Measurements from ENCODE around the gene OAS2.
A peak's percentile ranks its signal among the peaks of the same experiment; 100 is the strongest.

Gene OAS2

DNA sequence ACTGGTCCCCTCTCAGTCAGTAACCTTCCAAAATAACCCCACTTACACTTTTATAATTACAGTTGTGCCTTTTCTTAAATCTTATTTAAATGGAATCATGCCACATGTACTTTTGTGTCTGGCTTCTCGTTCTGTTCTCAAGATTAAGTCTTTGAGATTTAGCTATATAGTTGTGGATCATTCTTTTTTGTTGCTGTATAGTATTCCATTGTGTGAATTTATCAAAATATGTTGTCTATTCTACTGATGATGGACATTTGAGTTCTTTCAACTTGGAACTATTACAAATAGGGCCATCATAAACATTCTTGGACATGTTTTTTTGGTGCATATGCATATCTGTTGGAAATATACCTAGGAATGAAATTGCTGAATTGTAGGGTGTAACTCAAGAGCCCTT lies 31.0 kb upstream of the OAS2 start:
- no peaks in the 10 kb centered on the region for H3K79me2 ChIP-seq (ENCODE audit: control insufficient read depth, insufficient read depth, low read length, poor library complexity)
- H2BK5ac ChIP-seq (ENCODE audit: low read depth, low read length, poor library complexity) = no peak overlapping the region
- no peak overlapping the region for H3K23ac ChIP-seq (ENCODE audit: low read length)
- H4K12ac ChIP-seq (ENCODE audit: low read depth, low read length) = no peak overlapping the region
- H2AK5ac ChIP-seq (ENCODE audit: low read length) = no peak overlapping the region
- H3K4ac ChIP-seq (ENCODE audit: low read depth, low read length) = no peak overlapping the region
- H3K79me1 ChIP-seq (ENCODE audit: low read length) = no peaks in the 10 kb centered on the region
- H2AFZ ChIP-seq (ENCODE audit: insufficient read depth, low read length, poor library complexity) = no peak overlapping the region
- no peak overlapping the region for H2BK120ac ChIP-seq (ENCODE audit: insufficient read depth, low read length, poor library complexity)
- no peaks in the 10 kb centered on the region for H3K27me3 ChIP-seq (ENCODE audit: insufficient read depth, low read length)
- no peak overlapping the region for H3K27ac ChIP-seq (ENCODE audit: low read depth, low read length)
- H3K4me1 ChIP-seq (ENCODE audit: control insufficient read depth in 1 of 2, insufficient read depth in 2 of 2, low read length in 2 of 2) = no peaks in the 10 kb centered on the region
- DNase-seq = no peak
- no peak overlapping the region for H3K18ac ChIP-seq (ENCODE audit: low read length)
- no peak overlapping the region for H3K4me3 ChIP-seq (ENCODE audit: low read depth, low read length)
- no peak overlapping the region for H2BK12ac ChIP-seq (ENCODE audit: low read length)
- no CpG with 5 or more reads among the region's 1 CpG for WGBS (ENCODE audit: extremely low coverage, insufficient coverage, insufficient read length)
- H3K9ac ChIP-seq (ENCODE audit: low read length) = no peak overlapping the region
- no peak overlapping the region for H3K14ac ChIP-seq (ENCODE audit: low read length)
- no peaks in the 10 kb centered on the region for H3K36me3 ChIP-seq (ENCODE audit: control insufficient read depth in 1 of 2, insufficient read depth in 2 of 2, low read length in 2 of 2)
- no peak overlapping the region for H4K91ac ChIP-seq (ENCODE audit: low read depth, low read length)
- no peak overlapping the region for H3K4me2 ChIP-seq (ENCODE audit: low read length)
- H4K8ac ChIP-seq (ENCODE audit: low read depth, low read length) = no peak overlapping the region
- H3K9me3 ChIP-seq (ENCODE audit: insufficient read depth, low read depth, low read length) = no peaks in the 10 kb centered on the region

GRCh38 chr12:112947761-112948160 lies 30.6 kb upstream of the OAS2 start:
- no peaks in the 10 kb centered on the region for H3K4me1 ChIP-seq (ENCODE audit: control insufficient read depth in 1 of 2, insufficient read depth in 2 of 2, low read length in 2 of 2)

DNA sequence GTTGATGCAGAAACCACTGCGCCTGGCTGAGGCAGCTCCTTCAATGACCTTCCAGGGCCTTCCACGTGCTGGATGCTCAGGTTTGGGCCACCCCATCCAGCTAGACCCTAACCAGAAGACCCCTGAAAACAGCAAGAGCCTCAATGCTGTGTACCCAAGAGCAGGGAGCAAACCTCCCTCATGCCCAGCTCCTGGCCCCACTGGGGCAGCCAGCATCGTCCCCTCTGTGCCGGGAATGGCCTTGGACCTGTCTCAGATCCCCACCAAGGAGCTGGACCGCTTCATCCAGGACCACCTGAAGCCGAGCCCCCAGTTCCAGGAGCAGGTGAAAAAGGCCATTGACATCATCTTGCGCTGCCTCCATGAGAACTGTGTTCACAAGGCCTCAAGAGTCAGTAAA lies 29.5 kb upstream of the OAS2 start:
- H2BK5ac ChIP-seq (ENCODE audit: low read depth, low read length, poor library complexity) = no peak overlapping the region
- H2BK120ac ChIP-seq (ENCODE audit: insufficient read depth, low read length, poor library complexity) = no peak overlapping the region
- no peak overlapping the region for H2AK5ac ChIP-seq (ENCODE audit: low read length)
- no peaks in the 10 kb centered on the region for H3K9me3 ChIP-seq (ENCODE audit: insufficient read depth, low read depth, low read length)
- H3K4ac ChIP-seq (ENCODE audit: low read depth, low read length) = no peak overlapping the region
- no peaks in the 10 kb centered on the region for H3K79me1 ChIP-seq (ENCODE audit: low read length)
- H3K36me3 ChIP-seq (ENCODE audit: control insufficient read depth in 1 of 2, insufficient read depth in 2 of 2, low read length in 2 of 2) = no peaks in the 10 kb centered on the region
- no peak for DNase-seq
- no CpG with 5 or more reads among the region's 7 CpGs for WGBS (ENCODE audit: extremely low coverage, insufficient coverage, insufficient read length)
- no peak overlapping the region for H4K91ac ChIP-seq (ENCODE audit: low read depth, low read length)
- no peak overlapping the region for H3K4me3 ChIP-seq (ENCODE audit: low read depth, low read length)
- H3K9ac ChIP-seq (ENCODE audit: low read length) = no peak overlapping the region
- H3K27me3 ChIP-seq (ENCODE audit: insufficient read depth, low read length) = no peaks in the 10 kb centered on the region
- no peak overlapping the region for H3K27ac ChIP-seq (ENCODE audit: low read depth, low read length)
- no peak overlapping the region for H3K4me2 ChIP-seq (ENCODE audit: low read length)
- no peak overlapping the region for H3K18ac ChIP-seq (ENCODE audit: low read length)
- H4K12ac ChIP-seq (ENCODE audit: low read depth, low read length) = peak overlapping the region; percentile 22
- H3K23ac ChIP-seq (ENCODE audit: low read length) = no peak overlapping the region
- no peak overlapping the region for H4K8ac ChIP-seq (ENCODE audit: low read depth, low read length)
- H2BK12ac ChIP-seq (ENCODE audit: low read length) = no peak overlapping the region
- H3K4me1 ChIP-seq (ENCODE audit: control insufficient read depth in 1 of 2, insufficient read depth in 2 of 2, low read length in 2 of 2) = no peaks in the 10 kb centered on the region
- H2AFZ ChIP-seq (ENCODE audit: insufficient read depth, low read length, poor library complexity) = no peak overlapping the region
- no peak overlapping the region for H3K14ac ChIP-seq (ENCODE audit: low read length)
- no peaks in the 10 kb centered on the region for H3K79me2 ChIP-seq (ENCODE audit: control insufficient read depth, insufficient read depth, low read length, poor library complexity)

More at GRCh38 chr12:112947761-112948160, 30.6 kb upstream of the OAS2 start:
- Histone ChIP-seq H4K91ac (ENCODE audit: low read depth, low read length) (no peak overlapping the region), H3K18ac (ENCODE audit: low read length) (no peak overlapping the region), H3K23ac (ENCODE audit: low read length) (no peak overlapping the region), H2BK120ac (ENCODE audit: insufficient read depth, low read length, poor library complexity) (no peak overlapping the region), H3K14ac (ENCODE audit: low read length) (no peak overlapping the region), H4K12ac (ENCODE audit: low read depth, low read length) (no peak overlapping the region), H3K4me2 (ENCODE audit: low read length) (no peak overlapping the region), H3K9ac (ENCODE audit: low read length) (no peak overlapping the region), H3K79me2 (ENCODE audit: control insufficient read depth, insufficient read depth, low read length, poor library complexity) (no peaks in the 10 kb centered on the region), H3K27ac (ENCODE audit: low read depth, low read length) (no peak overlapping the region), H2BK12ac (ENCODE audit: low read length) (no peak overlapping the region), H3K27me3 (ENCODE audit: insufficient read depth, low read length) (no peaks in the 10 kb centered on the region), H4K8ac (ENCODE audit: low read depth, low read length) (no peak overlapping the region), H3K9me3 (ENCODE audit: insufficient read depth, low read depth, low read length) (no peaks in the 10 kb centered on the region), H3K4ac (ENCODE audit: low read depth, low read length) (no peak overlapping the region), H2BK5ac (ENCODE audit: low read depth, low read length, poor library complexity) (no peak overlapping the region), H3K4me3 (ENCODE audit: low read depth, low read length) (no peak overlapping the region), H2AK5ac (ENCODE audit: low read length) (no peak overlapping the region), H3K79me1 (ENCODE audit: low read length) (no peaks in the 10 kb centered on the region), H3K36me3 (ENCODE audit: control insufficient read depth in 1 of 2, insufficient read depth in 2 of 2, low read length in 2 of 2) (no peaks in the 10 kb centered on the region), H2AFZ (ENCODE audit: insufficient read depth, low read length, poor library complexity) (no peak overlapping the region)
- WGBS (ENCODE audit: extremely low coverage, insufficient coverage, insufficient read length) = no CpG with 5 or more reads among the region's 5 CpGs
- no peak for DNase-seq

- H2BK12ac ChIP-seq (ENCODE audit: low read length) = no peak overlapping the region
- H4K12ac ChIP-seq (ENCODE audit: low read depth, low read length) = no peak overlapping the region
- no peak overlapping the region for H2BK5ac ChIP-seq (ENCODE audit: low read depth, low read length, poor library complexity)
- no peaks in the 10 kb centered on the region for H3K4me1 ChIP-seq (ENCODE audit: control insufficient read depth in 1 of 2, insufficient read depth in 2 of 2, low read length in 2 of 2)
- WGBS (ENCODE audit: extremely low coverage, insufficient coverage, insufficient read length) = no CpG with 5 or more reads among the region's 11 CpGs
- H3K23ac ChIP-seq (ENCODE audit: low read length) = no peak overlapping the region
- H4K91ac ChIP-seq (ENCODE audit: low read depth, low read length) = no peak overlapping the region
- no peaks in the 10 kb centered on the region for H3K27me3 ChIP-seq (ENCODE audit: insufficient read depth, low read length)
- no peaks in the 10 kb centered on the region for H3K79me2 ChIP-seq (ENCODE audit: control insufficient read depth, insufficient read depth, low read length, poor library complexity)
- no peaks in the 10 kb centered on the region for H3K79me1 ChIP-seq (ENCODE audit: low read length)
- H3K27ac ChIP-seq (ENCODE audit: low read depth, low read length) = no peak overlapping the region
- no peak overlapping the region for H3K4me2 ChIP-seq (ENCODE audit: low read length)
- no peak overlapping the region for H2AK5ac ChIP-seq (ENCODE audit: low read length)
- no peak overlapping the region for H3K4ac ChIP-seq (ENCODE audit: low read depth, low read length)
- H4K8ac ChIP-seq (ENCODE audit: low read depth, low read length) = no peak overlapping the region
- no peaks in the 10 kb centered on the region for H3K9me3 ChIP-seq (ENCODE audit: insufficient read depth, low read depth, low read length)
- no peak overlapping the region for H3K4me3 ChIP-seq (ENCODE audit: low read depth, low read length)
- peak; percentile 78 to 88 for DNase-seq
- H2AFZ ChIP-seq (ENCODE audit: insufficient read depth, low read length, poor library complexity) = no peak overlapping the region
- H3K14ac ChIP-seq (ENCODE audit: low read length) = no peak overlapping the region
- H3K18ac ChIP-seq (ENCODE audit: low read length) = no peak overlapping the region
- no peak overlapping the region for H2BK120ac ChIP-seq (ENCODE audit: insufficient read depth, low read length, poor library complexity)
- no peaks in the 10 kb centered on the region for H3K36me3 ChIP-seq (ENCODE audit: control insufficient read depth in 1 of 2, insufficient read depth in 2 of 2, low read length in 2 of 2)
- no peak overlapping the region for H3K9ac ChIP-seq (ENCODE audit: low read length)
These were observed 27.6 kb upstream of the OAS2 start for GRCh38 chr12:112950701-112951100.

Measured in trophoblast cell (in vitro differentiated cells and primary cell).